Fibroblast of lung (primary cell): ENCODE measurements around the gene SDHB. TPM values are rescaled to one million over a fixed set of nuclear protein-coding genes. Genes with fewer than 3 reads are reported as not detected.

Source experiments
- DNase-seq, 2 donors: peaks; one replicate each; pipeline versions ENCODE4 v3.0.0 to v3.0.0-alpha.2; 2010; ENCODE audit warnings: low read depth in 2 of 2
- H2AFZ ChIP-seq: 2 replicates; pipeline ENCODE4 v1.5.1; 2012; ENCODE audit warnings: low read length, control low read depth, inconsistent platforms
- H3K27ac ChIP-seq: 2 replicates; pipeline ENCODE4 v1.5.1; 2011; ENCODE audit warnings: low read length, control low read depth; ENCODE audit not compliant: insufficient read depth
- H3K27me3 ChIP-seq: 2 replicates; pipeline ENCODE4 v1.5.1; 2011; ENCODE audit warnings: mild to moderate bottlenecking, low read length; ENCODE audit not compliant: control insufficient read depth, insufficient read depth
- H3K36me3 ChIP-seq: 2 replicates; pipeline ENCODE4 v1.5.1; 2011; ENCODE audit warnings: low read length; ENCODE audit not compliant: control insufficient read depth, insufficient read depth
- H3K4me1 ChIP-seq: 2 replicates; pipeline ENCODE4 v1.5.1; 2011; ENCODE audit warnings: low read length; ENCODE audit not compliant: control insufficient read depth, insufficient read depth; ENCODE audit errors: extremely low read depth
- H3K4me2 ChIP-seq: 2 replicates; pipeline ENCODE4 v1.5.1; 2011; ENCODE audit warnings: low read length, control low read depth; ENCODE audit not compliant: insufficient read depth; ENCODE audit errors: extremely low read depth
- H3K4me3 ChIP-seq, 4 experiments: fragments of 200-600 bp in 1 of 4; sonication (generic) in 1 of 4; replicated peaks in 1 of 4; 2 replicates each; pipeline ENCODE4 v1.5.1; 2011 to 2016; ENCODE audit warnings: low read length in 4 of 4, low read depth in 3 of 4, mild to moderate bottlenecking in 3 of 4, control low read depth in 2 of 4, inconsistent platforms in 1 of 4, mixed read lengths in 1 of 4; ENCODE audit not compliant: insufficient read depth in 1 of 4; ENCODE audit errors: control extremely low read depth in 1 of 4
- H3K79me2 ChIP-seq: 2 replicates; pipeline ENCODE4 v1.5.1; 2012; ENCODE audit warnings: mild to moderate bottlenecking, low read length, inconsistent platforms; ENCODE audit not compliant: control insufficient read depth, insufficient read depth
- H3K9ac ChIP-seq: 2 replicates; pipeline ENCODE4 v1.5.1; 2011; ENCODE audit warnings: mild to moderate bottlenecking, low read length, control low read depth; ENCODE audit not compliant: insufficient read depth
- H3K9me3 ChIP-seq: 2 replicates; pipeline ENCODE4 v1.5.1; 2012; ENCODE audit warnings: low read depth, low read length; ENCODE audit not compliant: control insufficient read depth, insufficient read depth
- H4K20me1 ChIP-seq: 2 replicates; pipeline ENCODE4 v1.5.1; 2011; ENCODE audit warnings: low read length; ENCODE audit not compliant: control insufficient read depth, insufficient read depth; ENCODE audit errors: extremely low read depth
- EZH2 ChIP-seq: IDR thresholded peaks from 2 replicates; pipeline ENCODE4 v1.5.1; 2012; ENCODE audit warnings: low read length, control low read depth, mild to moderate bottlenecking; ENCODE audit errors: missing control alignments
- polyA plus RNA-seq, 2 donors: library from polyadenylated mRNA; depleted of rRNA in 1 of 2; stranded (reverse) in 1 of 2; unstranded in 1 of 2; fragments of >200 nt; gene quantifications; 2 replicates each; pipeline ENCODE4 v1.2.1, GENCODE V29; 2011 to 2012; ENCODE audit warnings: missing spikeins in 1 of 2
- total RNA-seq: library from RNA; depleted of rRNA; stranded (reverse); fragments of >200 nt; gene quantifications from 2 replicates; pipeline ENCODE4 v1.2.1, GENCODE V29; 2014
- TF ChIP-seq, protein P1 (sequence below), 2 donors: IDR thresholded peaks in 1 of 2; conservative IDR thresholded peaks in 1 of 2; 1 replicate in 1 of 2; 2 replicates in 1 of 2; pipeline ENCODE4 v1.5.1; 2011 to 2012; ENCODE audit warnings: low read length in 2 of 2, control low read depth in 1 of 2, inconsistent platforms in 1 of 2, low read depth in 1 of 2, mild to moderate bottlenecking in 1 of 2

The SDHB gene
- total and polyA plus RNA-seq, 2 donors (not counting 1 experiment from before 2014, with no cell fraction given), result 136 to 170 TPM

DNA sequence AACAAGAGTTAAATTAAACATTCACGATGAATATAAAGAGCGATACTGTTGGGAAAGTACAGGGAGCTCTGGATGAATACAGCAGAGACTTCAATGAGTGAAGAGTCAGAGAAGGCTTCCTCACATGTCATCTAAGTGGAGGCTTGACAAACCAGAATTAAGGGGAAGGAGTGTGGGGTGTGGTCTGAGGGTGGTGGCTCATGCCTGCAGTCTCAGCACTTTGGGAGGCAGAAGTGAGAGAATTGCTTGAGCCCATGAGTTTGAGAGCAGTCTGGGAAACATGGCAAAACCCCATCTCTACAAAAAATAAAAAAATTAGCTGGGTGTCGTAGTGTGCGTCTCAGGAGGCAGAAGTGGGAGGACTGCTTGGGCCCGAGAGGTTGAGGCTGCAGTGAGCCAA, 8.7 kb downstream of the SDHB start:
- H3K36me3 ChIP-seq, result peaks cover 10% of the 10 kb centered on the region
- no peak overlapping the region for H2AFZ ChIP-seq
- no peak overlapping the region for H3K9ac ChIP-seq
- no peaks in the 10 kb centered on the region for H4K20me1 ChIP-seq
- no peak for TF ChIP-seq EZH2
- TF ChIP-seq, protein P1, sequence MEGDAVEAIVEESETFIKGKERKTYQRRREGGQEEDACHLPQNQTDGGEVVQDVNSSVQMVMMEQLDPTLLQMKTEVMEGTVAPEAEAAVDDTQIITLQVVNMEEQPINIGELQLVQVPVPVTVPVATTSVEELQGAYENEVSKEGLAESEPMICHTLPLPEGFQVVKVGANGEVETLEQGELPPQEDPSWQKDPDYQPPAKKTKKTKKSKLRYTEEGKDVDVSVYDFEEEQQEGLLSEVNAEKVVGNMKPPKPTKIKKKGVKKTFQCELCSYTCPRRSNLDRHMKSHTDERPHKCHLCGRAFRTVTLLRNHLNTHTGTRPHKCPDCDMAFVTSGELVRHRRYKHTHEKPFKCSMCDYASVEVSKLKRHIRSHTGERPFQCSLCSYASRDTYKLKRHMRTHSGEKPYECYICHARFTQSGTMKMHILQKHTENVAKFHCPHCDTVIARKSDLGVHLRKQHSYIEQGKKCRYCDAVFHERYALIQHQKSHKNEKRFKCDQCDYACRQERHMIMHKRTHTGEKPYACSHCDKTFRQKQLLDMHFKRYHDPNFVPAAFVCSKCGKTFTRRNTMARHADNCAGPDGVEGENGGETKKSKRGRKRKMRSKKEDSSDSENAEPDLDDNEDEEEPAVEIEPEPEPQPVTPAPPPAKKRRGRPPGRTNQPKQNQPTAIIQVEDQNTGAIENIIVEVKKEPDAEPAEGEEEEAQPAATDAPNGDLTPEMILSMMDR (conservative IDR thresholded peaks at IDR 0.05 in 1 of 2, IDR thresholded peaks at IDR 0.05 in 1 of 2; ENCODE audit: low read depth in 1 of 2, low read length in 2 of 2), result no peak
- H3K4me2 ChIP-seq, result no peak overlapping the region
- no peak overlapping the region for H3K27ac ChIP-seq
- H3K4me3 ChIP-seq, result no peak overlapping the region
- no peaks in the 10 kb centered on the region for H3K9me3 ChIP-seq
- H3K79me2 ChIP-seq, result peaks cover 18% of the 10 kb centered on the region
- no peaks in the 10 kb centered on the region for H3K27me3 ChIP-seq
- H3K4me1 ChIP-seq, result no peaks in the 10 kb centered on the region
- DNase-seq, result no peak

DNA sequence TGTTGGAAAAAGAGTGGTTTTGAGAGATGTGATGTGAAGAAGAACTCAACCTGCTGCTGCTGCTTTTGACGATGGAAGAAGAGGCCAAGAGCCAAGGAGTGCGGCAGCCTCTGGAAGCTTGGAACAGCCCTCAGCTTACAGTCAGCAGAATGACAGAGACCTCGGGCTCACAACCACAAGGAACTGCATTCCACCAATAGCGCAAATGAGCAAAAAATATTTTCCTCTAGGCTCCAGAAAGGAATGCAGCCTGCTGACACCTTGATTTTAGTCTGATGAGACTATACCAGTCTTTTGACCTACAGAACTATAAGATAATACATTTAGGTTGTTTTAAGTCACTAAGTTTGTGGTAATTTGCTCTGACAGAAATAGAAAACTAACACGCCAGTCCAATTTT, 10.2 kb downstream of the SDHB start:
- Histone ChIP-seq H3K4me3 (no peak overlapping the region), H2AFZ (no peak overlapping the region), H3K79me2 (peaks cover 13% of the 10 kb centered on the region), H3K27ac (no peak overlapping the region), H4K20me1 (no peaks in the 10 kb centered on the region), H3K4me1 (no peaks in the 10 kb centered on the region), H3K9ac (no peak overlapping the region), H3K27me3 (no peaks in the 10 kb centered on the region), H3K9me3 (no peaks in the 10 kb centered on the region), H3K4me2 (no peak overlapping the region), H3K36me3 (peaks cover 13% of the 10 kb centered on the region)
- TF ChIP-seq, protein P1 (conservative IDR thresholded peaks at IDR 0.05 in 1 of 2, IDR thresholded peaks at IDR 0.05 in 1 of 2; ENCODE audit: low read depth in 1 of 2, low read length in 2 of 2), result no peak
- TF ChIP-seq EZH2, result no peak
- no peak for DNase-seq

DNA sequence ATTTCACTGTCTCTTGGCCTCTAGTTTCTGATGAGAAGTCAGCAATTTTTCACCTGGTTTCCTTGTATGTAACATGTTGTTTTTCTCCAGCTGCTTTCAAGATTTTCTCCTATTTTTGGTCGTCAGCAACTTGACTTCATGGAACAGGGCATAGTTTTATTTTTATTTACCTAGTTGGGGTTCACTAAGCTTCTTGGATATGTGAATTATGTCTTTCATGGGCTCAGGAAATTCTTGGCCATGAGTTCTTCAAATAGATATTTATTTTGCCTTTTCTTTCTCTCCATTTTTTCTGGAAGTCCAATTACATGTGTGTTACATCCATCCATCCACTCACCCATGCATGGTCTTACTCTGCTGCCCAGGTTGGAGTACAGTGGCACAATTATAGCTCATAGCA, 13.7 kb downstream of the SDHB start:
- TF ChIP-seq EZH2, result no peak
- TF ChIP-seq, protein P1 (conservative IDR thresholded peaks at IDR 0.05 in 1 of 2, IDR thresholded peaks at IDR 0.05 in 1 of 2; ENCODE audit: low read depth in 1 of 2, low read length in 2 of 2), result no peak
- no peaks in the 10 kb centered on the region for H3K4me1 ChIP-seq
- no peak overlapping the region for H3K4me2 ChIP-seq
- no peak overlapping the region for H3K9ac ChIP-seq
- no peak overlapping the region for H3K4me3 ChIP-seq
- H3K27ac ChIP-seq, result no peak overlapping the region
- H2AFZ ChIP-seq, result no peak overlapping the region
- no peak for DNase-seq
- H4K20me1 ChIP-seq, result no peaks in the 10 kb centered on the region
- peaks cover 13% of the 10 kb centered on the region for H3K36me3 ChIP-seq
- H3K9me3 ChIP-seq, result no peaks in the 10 kb centered on the region
- H3K79me2 ChIP-seq, result peaks cover 3% of the 10 kb centered on the region
- H3K27me3 ChIP-seq, result no peaks in the 10 kb centered on the region
